ENCODE measurements around the gene PCK1. TPM values are rescaled to one million over a fixed set of nuclear protein-coding genes. Genes with fewer than 3 reads are reported as not detected.

Gene PCK1
- total RNA-seq, 4 donors from 2014 or later: 0.10 to 3.2 (median 1.7) TPM

DNA sequence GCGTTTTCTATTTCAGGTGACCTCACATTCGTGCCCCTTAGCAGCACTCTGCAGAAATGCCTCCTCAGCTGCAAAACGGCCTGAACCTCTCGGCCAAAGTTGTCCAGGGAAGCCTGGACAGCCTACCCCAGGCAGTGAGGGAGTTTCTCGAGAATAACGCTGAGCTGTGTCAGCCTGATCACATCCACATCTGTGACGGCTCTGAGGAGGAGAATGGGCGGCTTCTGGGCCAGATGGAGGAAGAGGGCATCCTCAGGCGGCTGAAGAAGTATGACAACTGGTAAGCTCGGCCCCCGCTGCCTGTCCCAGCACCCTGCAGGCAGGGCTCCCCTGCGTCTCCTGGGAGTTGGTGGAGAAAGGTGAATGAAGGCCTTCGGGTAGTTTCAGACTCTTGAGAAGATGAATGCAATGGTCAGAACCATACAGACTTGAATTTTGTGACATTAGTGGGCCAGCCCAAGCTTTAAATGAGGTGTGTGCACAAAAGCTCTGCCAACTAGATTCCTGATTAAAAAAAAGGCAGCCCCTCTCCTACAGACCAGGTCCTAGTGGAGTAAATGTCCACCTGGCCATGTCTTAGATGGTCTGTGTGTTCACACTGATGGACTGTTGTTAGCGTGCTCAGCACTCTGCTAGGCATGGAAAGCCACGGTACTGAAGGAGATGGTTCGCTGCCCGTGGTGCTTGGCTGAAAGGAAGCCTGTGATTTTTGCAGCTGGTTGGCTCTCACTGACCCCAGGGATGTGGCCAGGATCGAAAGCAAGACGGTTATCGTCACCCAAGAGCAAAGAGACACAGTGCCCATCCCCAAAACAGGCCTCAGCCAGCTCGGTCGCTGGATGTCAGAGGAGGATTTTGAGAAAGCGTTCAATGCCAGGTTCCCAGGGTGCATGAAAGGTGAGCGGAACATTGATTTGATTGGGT lies 708 bp downstream of the PCK1 start:
- H3K27me3 ChIP-seq: peaks cover 0 to 8% (median 2%) of the 10 kb centered on the region in 3 donors
- no peak for TF ChIP-seq POLR2A (IDR thresholded peaks at IDR 0.05)
- TF ChIP-seq, protein P1, sequence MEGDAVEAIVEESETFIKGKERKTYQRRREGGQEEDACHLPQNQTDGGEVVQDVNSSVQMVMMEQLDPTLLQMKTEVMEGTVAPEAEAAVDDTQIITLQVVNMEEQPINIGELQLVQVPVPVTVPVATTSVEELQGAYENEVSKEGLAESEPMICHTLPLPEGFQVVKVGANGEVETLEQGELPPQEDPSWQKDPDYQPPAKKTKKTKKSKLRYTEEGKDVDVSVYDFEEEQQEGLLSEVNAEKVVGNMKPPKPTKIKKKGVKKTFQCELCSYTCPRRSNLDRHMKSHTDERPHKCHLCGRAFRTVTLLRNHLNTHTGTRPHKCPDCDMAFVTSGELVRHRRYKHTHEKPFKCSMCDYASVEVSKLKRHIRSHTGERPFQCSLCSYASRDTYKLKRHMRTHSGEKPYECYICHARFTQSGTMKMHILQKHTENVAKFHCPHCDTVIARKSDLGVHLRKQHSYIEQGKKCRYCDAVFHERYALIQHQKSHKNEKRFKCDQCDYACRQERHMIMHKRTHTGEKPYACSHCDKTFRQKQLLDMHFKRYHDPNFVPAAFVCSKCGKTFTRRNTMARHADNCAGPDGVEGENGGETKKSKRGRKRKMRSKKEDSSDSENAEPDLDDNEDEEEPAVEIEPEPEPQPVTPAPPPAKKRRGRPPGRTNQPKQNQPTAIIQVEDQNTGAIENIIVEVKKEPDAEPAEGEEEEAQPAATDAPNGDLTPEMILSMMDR (IDR thresholded peaks at IDR 0.05 in 4 of 5, conservative IDR thresholded peaks at IDR 0.05 in 1 of 5): no peak
- H3K4me3 ChIP-seq: no peak overlapping the region
- in situ Hi-C loops (cut with MboI; ENCODE audit: low sequenced_read_pairs in 4 of 4): no loop called here
- DNase-seq (no peak), ATAC-seq (no peak)
- intact Hi-C loops (cut with DNase I; ENCODE audit: low total_unique reads): no loop called here
- no peaks in the 10 kb centered on the region for H3K9me3 ChIP-seq
- H3K27ac ChIP-seq: no peak overlapping the region
- H3K4me1 ChIP-seq: no peaks in the 10 kb centered on the region
- no peaks in the 10 kb centered on the region for H3K36me3 ChIP-seq

DNA sequence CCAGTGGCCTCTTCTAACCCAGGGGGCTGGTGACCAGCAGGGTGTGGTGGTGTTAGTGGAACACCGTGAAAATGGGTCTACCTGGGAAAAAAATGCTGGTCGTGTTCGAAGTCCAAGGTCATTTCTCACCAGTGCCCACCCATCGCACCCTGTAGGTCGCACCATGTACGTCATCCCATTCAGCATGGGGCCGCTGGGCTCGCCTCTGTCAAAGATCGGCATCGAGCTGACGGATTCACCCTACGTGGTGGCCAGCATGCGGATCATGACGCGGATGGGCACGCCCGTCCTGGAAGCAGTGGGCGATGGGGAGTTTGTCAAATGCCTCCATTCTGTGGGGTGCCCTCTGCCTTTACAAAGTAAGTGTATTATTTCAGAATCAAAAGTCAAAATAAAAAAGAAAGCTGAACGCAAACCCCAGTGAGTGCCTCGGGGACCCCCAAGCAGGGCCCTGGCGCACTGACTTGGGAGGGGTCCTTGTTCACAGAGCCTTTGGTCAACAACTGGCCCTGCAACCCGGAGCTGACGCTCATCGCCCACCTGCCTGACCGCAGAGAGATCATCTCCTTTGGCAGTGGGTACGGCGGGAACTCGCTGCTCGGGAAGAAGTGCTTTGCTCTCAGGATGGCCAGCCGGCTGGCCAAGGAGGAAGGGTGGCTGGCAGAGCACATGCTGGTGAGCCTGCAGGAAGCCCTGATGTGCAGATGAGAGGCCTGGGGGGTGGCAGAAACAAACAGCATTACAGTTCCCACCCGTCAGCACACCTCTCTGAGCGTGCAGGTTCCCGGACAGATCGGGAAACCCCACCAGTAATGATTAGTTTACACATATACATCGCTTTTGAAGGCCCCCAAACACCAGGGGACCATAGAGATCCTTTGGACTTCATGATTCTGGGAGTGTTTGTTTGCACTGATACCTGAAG lies 1.9 kb downstream of the PCK1 start:
- Histone ChIP-seq H3K4me1 (no peaks in the 10 kb centered on the region), H3K4me3 (no peak overlapping the region), H3K27ac (no peak overlapping the region), H3K9me3 (no peaks in the 10 kb centered on the region), H3K36me3 (no peaks in the 10 kb centered on the region), H3K27me3 (peaks cover 2 to 8% (median 5%) of the 10 kb centered on the region in 3 donors)
- intact Hi-C loops (cut with DNase I; ENCODE audit: low total_unique reads): no loop called here
- ATAC-seq (no peak), DNase-seq (no peak)
- TF ChIP-seq, protein P1 (IDR thresholded peaks at IDR 0.05 in 4 of 5, conservative IDR thresholded peaks at IDR 0.05 in 1 of 5): no peak
- TF ChIP-seq POLR2A (IDR thresholded peaks at IDR 0.05): no peak
- in situ Hi-C loops (cut with MboI; ENCODE audit: low sequenced_read_pairs in 4 of 4): no loop called here

DNA sequence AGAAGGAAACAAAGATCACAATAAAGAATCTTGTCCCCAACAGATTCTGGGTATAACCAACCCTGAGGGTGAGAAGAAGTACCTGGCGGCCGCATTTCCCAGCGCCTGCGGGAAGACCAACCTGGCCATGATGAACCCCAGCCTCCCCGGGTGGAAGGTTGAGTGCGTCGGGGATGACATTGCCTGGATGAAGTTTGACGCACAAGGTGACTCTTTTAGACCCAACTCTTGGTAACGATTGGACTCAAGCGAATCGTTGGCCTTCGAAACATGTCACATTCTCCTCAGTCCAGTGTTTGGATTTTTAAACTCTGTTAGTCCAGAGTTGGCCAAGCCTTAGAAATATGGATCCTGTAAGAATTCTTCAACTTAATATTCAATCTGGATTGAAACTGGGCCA lies 2.6 kb downstream of the PCK1 start:
- no peak overlapping the region for H3K27ac ChIP-seq
- no peak for DNase-seq
- peaks cover 5 to 8% (median 7%) of the 10 kb centered on the region in 3 donors for H3K27me3 ChIP-seq
- no peaks in the 10 kb centered on the region for H3K36me3 ChIP-seq
- in situ Hi-C loops (cut with MboI; ENCODE audit: low sequenced_read_pairs in 4 of 4): no loop called here
- no peak for ATAC-seq
- no peak overlapping the region for H3K4me3 ChIP-seq
- no peaks in the 10 kb centered on the region for H3K9me3 ChIP-seq
- intact Hi-C loops (cut with DNase I; ENCODE audit: low total_unique reads): no loop called here
- H3K4me1 ChIP-seq: no peaks in the 10 kb centered on the region
- no peak for TF ChIP-seq POLR2A (IDR thresholded peaks at IDR 0.05)
- TF ChIP-seq, protein P1 (IDR thresholded peaks at IDR 0.05 in 4 of 5, conservative IDR thresholded peaks at IDR 0.05 in 1 of 5): no peak

DNA sequence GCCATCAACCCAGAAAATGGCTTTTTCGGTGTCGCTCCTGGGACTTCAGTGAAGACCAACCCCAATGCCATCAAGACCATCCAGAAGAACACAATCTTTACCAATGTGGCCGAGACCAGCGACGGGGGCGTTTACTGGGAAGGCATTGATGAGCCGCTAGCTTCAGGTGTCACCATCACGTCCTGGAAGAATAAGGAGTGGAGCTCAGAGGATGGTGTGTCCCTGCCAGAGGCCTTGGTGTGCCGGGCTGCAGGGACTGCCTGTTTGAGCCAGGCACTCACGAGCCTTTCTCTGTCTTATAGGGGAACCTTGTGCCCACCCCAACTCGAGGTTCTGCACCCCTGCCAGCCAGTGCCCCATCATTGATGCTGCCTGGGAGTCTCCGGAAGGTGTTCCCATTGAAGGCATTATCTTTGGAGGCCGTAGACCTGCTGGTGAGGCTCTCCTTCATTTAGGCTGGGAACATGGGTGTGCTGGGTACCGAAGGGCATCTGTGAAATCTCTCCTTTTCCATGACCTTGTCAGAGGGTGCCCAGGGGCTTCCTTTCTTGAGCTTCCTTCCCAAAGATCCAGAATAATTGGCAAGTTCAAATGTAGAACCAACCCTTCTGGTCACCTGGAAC lies 3.4 kb downstream of the PCK1 start:
- H3K36me3 ChIP-seq: no peaks in the 10 kb centered on the region
- intact Hi-C loops (cut with DNase I; ENCODE audit: low total_unique reads): no loop called here
- no peak overlapping the region for H3K27ac ChIP-seq
- no peak overlapping the region for H3K4me3 ChIP-seq
- no peak for TF ChIP-seq POLR2A (IDR thresholded peaks at IDR 0.05)
- TF ChIP-seq, protein P1 (IDR thresholded peaks at IDR 0.05 in 4 of 5, conservative IDR thresholded peaks at IDR 0.05 in 1 of 5): no peak
- no peak for ATAC-seq
- peaks cover 2 to 7% (median 5%) of the 10 kb centered on the region in 3 donors for H3K27me3 ChIP-seq
- no peaks in the 10 kb centered on the region for H3K4me1 ChIP-seq
- H3K9me3 ChIP-seq: no peaks in the 10 kb centered on the region
- in situ Hi-C loops (cut with MboI; ENCODE audit: low sequenced_read_pairs in 4 of 4): no loop called here
- DNase-seq: no peak

Measured in gastrocnemius medialis (tissue), 4 donors.